ACC112 (cell line): ENCODE results near the gene PPM1E.

ENCODE experiments used
- H2AFZ ChIP-seq: fragments of 200-600 bp; sonication (generic); one replicate; pipeline ENCODE4 v1.6.0; 2017; ENCODE audit warnings: antibody characterized with exemption, low read length; ENCODE audit not compliant: unreplicated experiment
- H3K27ac ChIP-seq: fragments of 200-600 bp; sonication (generic); 2 replicates; pipeline ENCODE4 v1.5.1; 2014; ENCODE audit warnings: low read depth, mild to moderate bottlenecking, antibody characterized with exemption, low read length, moderate library complexity
- H3K27me3 ChIP-seq: fragments of 200-600 bp; sonication (generic); 2 replicates; pipeline ENCODE4 v1.6.1; 2014; ENCODE audit warnings: mild to moderate bottlenecking, antibody characterized with exemption, low read length, moderate library complexity, mixed read lengths; ENCODE audit not compliant: insufficient read depth
- H3K36me3 ChIP-seq: fragments of 200-600 bp; sonication (generic); 2 replicates; pipeline ENCODE4 v1.6.1; 2016; ENCODE audit warnings: mild to moderate bottlenecking, antibody characterized with exemption, low read length, moderate library complexity, mixed read lengths; ENCODE audit not compliant: insufficient read depth
- H3K4me1 ChIP-seq: fragments of 200-600 bp; sonication (generic); one replicate; pipeline ENCODE4 v1.6.1; 2016; ENCODE audit warnings: low read length, mixed read lengths; ENCODE audit not compliant: insufficient read depth, unreplicated experiment, control insufficient read depth
- H3K4me3 ChIP-seq: fragments of 200-600 bp; sonication (generic); 2 replicates; pipeline ENCODE4 v1.5.1; 2014; ENCODE audit warnings: mild to moderate bottlenecking, low read depth, low read length
- H3K79me2 ChIP-seq: fragments of 200-600 bp; sonication (generic); one replicate; pipeline ENCODE4 v1.6.0; 2016; ENCODE audit warnings: low read length; ENCODE audit not compliant: control insufficient read depth, unreplicated experiment, insufficient read depth

The PPM1E gene

GRCh38 chr17:58899191-58899590, 143.5 kb downstream of the PPM1E start:
- Histone ChIP-seq H3K27me3 (no peaks in the 10 kb centered on the region), H3K36me3 (no peaks in the 10 kb centered on the region), H3K4me3 (no peak overlapping the region), H3K4me1 (no peaks in the 10 kb centered on the region), H3K79me2 (no peaks in the 10 kb centered on the region), H3K27ac (no peak overlapping the region), H2AFZ (no peak overlapping the region)

DNA sequence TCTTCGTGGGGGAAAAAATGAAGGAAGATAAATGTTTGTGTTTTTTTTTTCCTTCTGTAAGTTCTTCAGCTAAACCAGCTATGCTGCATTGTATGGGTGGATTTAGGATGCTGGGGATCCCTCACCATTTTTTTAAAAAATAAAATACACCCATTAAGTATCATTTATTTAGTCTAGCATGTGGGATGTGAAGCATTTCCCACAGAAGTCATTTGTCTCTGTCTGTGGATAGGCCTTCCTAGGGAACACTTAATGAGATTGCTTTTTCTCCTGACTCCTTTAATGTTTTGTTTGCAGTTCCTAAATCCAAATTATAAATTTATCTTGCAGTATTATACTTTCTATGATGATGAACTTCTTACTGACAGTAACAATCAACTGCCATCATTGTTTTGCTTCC, 146.7 kb downstream of the PPM1E start:
- Histone ChIP-seq H3K27ac (no peak overlapping the region), H3K27me3 (no peaks in the 10 kb centered on the region), H2AFZ (no peak overlapping the region), H3K4me3 (no peak overlapping the region), H3K79me2 (no peaks in the 10 kb centered on the region), H3K36me3 (no peaks in the 10 kb centered on the region), H3K4me1 (no peaks in the 10 kb centered on the region)

- no peak overlapping the region for H3K27ac ChIP-seq
- H3K79me2 ChIP-seq = no peaks in the 10 kb centered on the region
- no peak overlapping the region for H3K4me3 ChIP-seq
- no peaks in the 10 kb centered on the region for H3K36me3 ChIP-seq
- 0 out of 2 replicates have a peak, but pooled peaks cover 3% of the 10 kb centered on the region for H3K27me3 ChIP-seq
- H2AFZ ChIP-seq = no peak overlapping the region
- H3K4me1 ChIP-seq = peaks cover 6% of the 10 kb centered on the region
Measured at GRCh38 chr17:58911741-58912343, 156.2 kb downstream of the PPM1E start.

DNA sequence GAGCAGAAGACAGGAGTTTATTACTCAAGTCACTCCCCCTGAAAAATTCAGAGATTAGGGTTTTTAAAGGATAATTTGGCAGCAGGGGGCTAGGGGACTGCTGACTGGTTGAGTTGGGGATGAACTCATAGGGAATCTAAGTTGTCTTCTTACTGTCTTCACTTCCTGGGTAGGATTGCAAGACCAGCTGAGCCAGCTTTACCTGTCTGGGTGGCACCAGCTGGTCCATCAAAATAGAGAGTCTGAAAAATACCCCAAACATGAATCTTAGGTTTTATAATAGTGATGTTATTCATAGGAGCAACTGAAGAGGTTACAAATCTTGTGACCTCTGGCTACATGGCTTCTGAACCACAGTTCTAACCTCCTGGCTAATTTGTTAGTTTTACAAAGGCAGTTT, 157.9 kb downstream of the PPM1E start:
- Histone ChIP-seq H3K79me2 (no peaks in the 10 kb centered on the region), H2AFZ (no peak overlapping the region), H3K4me1 (peaks cover 6% of the 10 kb centered on the region), H3K4me3 (no peak overlapping the region), H3K27ac (no peak overlapping the region), H3K36me3 (no peaks in the 10 kb centered on the region), H3K27me3 (0 out of 2 replicates have a peak, but pooled peaks cover 3% of the 10 kb centered on the region)

DNA sequence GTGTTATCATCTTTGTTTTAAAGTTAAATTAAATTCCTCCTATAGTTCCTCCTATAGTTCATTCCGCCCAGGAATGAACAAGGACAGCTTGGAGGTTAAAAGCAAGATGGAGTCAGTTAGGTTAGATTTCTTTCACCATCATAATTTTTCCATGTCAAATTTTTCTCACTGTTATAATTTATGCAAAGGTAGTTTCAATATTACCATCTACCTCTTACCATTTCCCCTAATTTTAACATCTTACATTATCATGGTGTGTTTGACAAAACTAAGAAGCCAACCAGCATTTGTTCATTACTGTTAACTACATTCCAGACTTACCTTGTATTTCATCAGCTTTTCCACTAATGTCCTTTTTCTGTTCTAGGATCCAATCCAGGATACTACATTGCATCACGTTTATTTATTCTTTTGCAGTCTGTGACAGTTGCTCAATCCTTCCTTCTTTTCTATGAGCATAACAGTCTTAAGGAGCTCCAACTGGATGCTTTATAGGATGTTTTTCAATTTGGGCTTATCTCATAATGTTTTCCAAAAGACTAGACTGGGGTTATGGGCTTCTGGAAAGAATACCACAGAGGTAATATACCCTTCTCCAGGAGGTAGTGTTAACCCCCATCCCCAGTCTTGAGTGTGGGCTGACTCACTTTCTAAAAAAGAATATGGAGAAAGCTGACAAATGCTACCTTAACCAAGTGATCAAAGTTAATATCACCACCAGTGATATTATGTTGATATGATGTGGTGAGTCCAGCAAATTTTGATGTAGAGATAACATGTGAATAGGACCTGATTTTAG, 158.5 kb downstream of the PPM1E start:
- Histone ChIP-seq H3K27me3 (0 out of 2 replicates have a peak, but pooled peaks cover 3% of the 10 kb centered on the region), H3K4me3 (no peak overlapping the region), H2AFZ (no peak overlapping the region), H3K36me3 (no peaks in the 10 kb centered on the region), H3K79me2 (no peaks in the 10 kb centered on the region), H3K4me1 (peaks cover 6% of the 10 kb centered on the region), H3K27ac (no peak overlapping the region)

GRCh38 chr17:58917228-58917627, 161.6 kb downstream of the PPM1E start:
- Histone ChIP-seq H3K27me3 (no peaks in the 10 kb centered on the region), H2AFZ (no peak overlapping the region), H3K27ac (no peak overlapping the region), H3K4me3 (no peak overlapping the region), H3K79me2 (no peaks in the 10 kb centered on the region), H3K4me1 (peaks cover 6% of the 10 kb centered on the region), H3K36me3 (no peaks in the 10 kb centered on the region)

GRCh38 chr17:58918072-58918471, 162.4 kb downstream of the PPM1E start:
- H3K4me3 ChIP-seq = no peak overlapping the region

GRCh38 chr17:58918884-58919283, 163.2 kb downstream of the PPM1E start:
- Histone ChIP-seq H3K4me1 (peaks cover 6% of the 10 kb centered on the region), H3K27ac (no peak overlapping the region), H2AFZ (no peak overlapping the region), H3K27me3 (no peaks in the 10 kb centered on the region), H3K79me2 (no peaks in the 10 kb centered on the region), H3K4me3 (no peak overlapping the region), H3K36me3 (no peaks in the 10 kb centered on the region)

More at GRCh38 chr17:58918072-58918471, 162.4 kb downstream of the PPM1E start:
- Histone ChIP-seq H3K27me3 (no peaks in the 10 kb centered on the region), H3K4me1 (peaks cover 6% of the 10 kb centered on the region), H2AFZ (no peak overlapping the region), H3K36me3 (no peaks in the 10 kb centered on the region), H3K27ac (no peak overlapping the region), H3K79me2 (no peaks in the 10 kb centered on the region)

DNA sequence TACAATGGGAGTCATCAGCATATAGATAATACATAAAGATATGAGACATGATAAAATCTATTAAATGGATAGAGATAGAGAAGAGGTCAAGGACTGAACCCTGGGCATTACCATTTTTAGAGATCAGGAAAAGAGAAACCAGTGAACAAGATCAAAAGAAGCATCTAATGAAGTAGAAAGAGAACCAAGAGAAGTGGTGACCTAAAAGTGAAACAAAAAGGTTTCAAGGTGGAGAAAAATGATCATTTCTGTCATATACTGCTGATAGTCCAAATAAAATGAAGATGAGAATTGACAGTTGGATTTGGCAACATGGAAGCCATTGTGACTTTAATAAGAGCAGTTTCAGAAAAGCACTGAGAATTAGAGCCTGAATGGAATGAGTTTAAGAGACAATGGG, 165.1 kb downstream of the PPM1E start:
- no peak overlapping the region for H3K4me3 ChIP-seq
- no peaks in the 10 kb centered on the region for H3K4me1 ChIP-seq
- H2AFZ ChIP-seq = no peak overlapping the region
- no peaks in the 10 kb centered on the region for H3K79me2 ChIP-seq
- H3K27me3 ChIP-seq = no peaks in the 10 kb centered on the region
- H3K27ac ChIP-seq = no peak overlapping the region
- H3K36me3 ChIP-seq = no peaks in the 10 kb centered on the region

DNA sequence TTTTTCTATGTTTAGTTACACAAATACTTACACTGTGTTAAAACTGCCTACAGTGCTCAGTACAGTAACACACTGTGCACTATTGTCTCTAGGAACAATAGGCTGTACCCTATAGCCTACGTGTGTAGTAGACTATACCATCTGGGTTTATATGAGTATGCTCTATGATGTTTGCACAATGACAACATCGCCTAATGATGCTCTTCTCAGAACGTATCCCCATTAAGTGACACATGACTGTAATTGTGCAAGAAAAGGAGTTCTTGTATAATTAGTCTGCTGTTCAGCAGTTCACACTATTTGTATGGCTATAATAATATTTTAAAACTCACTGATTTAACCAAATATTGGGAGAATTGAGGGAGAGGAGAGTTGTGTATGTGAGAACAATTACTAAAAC, 177.3 kb downstream of the PPM1E start:
- H3K27ac ChIP-seq = no peak overlapping the region

DNA sequence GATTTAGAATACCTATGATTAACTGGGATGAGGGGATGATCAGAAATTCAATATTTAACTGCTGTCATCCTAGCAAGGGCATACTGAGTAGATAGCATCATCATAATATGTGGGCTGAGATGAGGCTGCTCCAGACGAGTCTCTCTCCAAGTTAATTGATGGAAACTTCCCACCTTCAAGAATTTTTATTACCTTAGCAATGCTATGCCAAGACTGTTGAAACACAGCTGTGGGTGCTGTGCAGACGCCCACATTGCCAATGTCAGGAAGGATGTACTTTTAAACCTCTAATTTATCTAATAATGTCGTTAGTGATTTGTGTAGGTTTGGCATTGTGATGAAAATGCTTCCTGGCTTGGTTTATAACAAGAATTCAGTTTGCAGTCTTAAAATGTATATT, 180.6 kb downstream of the PPM1E start:
- H2AFZ ChIP-seq = no peak overlapping the region
- H3K4me3 ChIP-seq = no peak overlapping the region
- no peaks in the 10 kb centered on the region for H3K36me3 ChIP-seq
- no peaks in the 10 kb centered on the region for H3K79me2 ChIP-seq
- H3K27ac ChIP-seq = no peak overlapping the region
- H3K27me3 ChIP-seq = no peaks in the 10 kb centered on the region
- H3K4me1 ChIP-seq = no peaks in the 10 kb centered on the region

More for the DNA sequence above, 177.3 kb downstream of the PPM1E start:
- Histone ChIP-seq H3K4me1 (no peaks in the 10 kb centered on the region), H3K79me2 (no peaks in the 10 kb centered on the region), H3K36me3 (no peaks in the 10 kb centered on the region), H2AFZ (no peak overlapping the region), H3K27me3 (no peaks in the 10 kb centered on the region), H3K4me3 (no peak overlapping the region)
